Osteocyte (in vitro differentiated cells): ENCODE data around the gene SLC5A4. TPM values are rescaled to one million over a fixed set of nuclear protein-coding genes. Genes with fewer than 3 reads are reported as not detected.
"Not testable (repeated sequence)": the region's sequence is repeated elsewhere in the genome, so short reads cannot be mapped to it uniquely, and the experiment has no call there.

Source experiments
- DNase-seq: peaks from one replicate; pipeline ENCODE4 v3.0.0; 2021; ENCODE audit warnings: mixed read lengths; ENCODE audit not compliant: unreplicated experiment; ENCODE audit errors: extremely low spot score
- H3K27ac Mint-ChIP-seq: one replicate; pipeline ENCODE4 v1.8.0; 2021; ENCODE audit warnings: mild to moderate bottlenecking, mixed read lengths; ENCODE audit not compliant: unreplicated experiment
- H3K27me3 Mint-ChIP-seq: one replicate; pipeline ENCODE4 v1.8.0; 2021; ENCODE audit warnings: mixed read lengths; ENCODE audit not compliant: unreplicated experiment
- H3K36me3 Mint-ChIP-seq: one replicate; pipeline ENCODE4 v1.8.0; 2021; ENCODE audit warnings: mixed read lengths; ENCODE audit not compliant: unreplicated experiment
- H3K4me1 Mint-ChIP-seq: one replicate; pipeline ENCODE4 v1.8.0; 2021; ENCODE audit warnings: mixed read lengths; ENCODE audit not compliant: unreplicated experiment
- H3K4me3 Mint-ChIP-seq: one replicate; pipeline ENCODE4 v1.8.0; 2021; ENCODE audit warnings: mild to moderate bottlenecking, moderate library complexity, mixed read lengths; ENCODE audit not compliant: unreplicated experiment
- H3K9me3 Mint-ChIP-seq: one replicate; pipeline ENCODE4 v1.8.0; 2021; ENCODE audit warnings: mixed read lengths; ENCODE audit not compliant: unreplicated experiment
- total RNA-seq: library from RNA; stranded (reverse); gene quantifications from 2 replicates; pipeline ENCODE4 v1.2.1, GENCODE V29; 2021
- TF ChIP-seq, protein P1 (sequence below): fragments of 200-600 bp; sonication (generic); IDR thresholded peaks from 2 replicates; pipeline ENCODE4 v1.5.0; 2021; ENCODE audit warnings: antibody characterized with exemption, mild to moderate bottlenecking, moderate library complexity

The SLC5A4 gene
- total RNA-seq, 1 donor from 2014 or later, result not detected

DNA sequence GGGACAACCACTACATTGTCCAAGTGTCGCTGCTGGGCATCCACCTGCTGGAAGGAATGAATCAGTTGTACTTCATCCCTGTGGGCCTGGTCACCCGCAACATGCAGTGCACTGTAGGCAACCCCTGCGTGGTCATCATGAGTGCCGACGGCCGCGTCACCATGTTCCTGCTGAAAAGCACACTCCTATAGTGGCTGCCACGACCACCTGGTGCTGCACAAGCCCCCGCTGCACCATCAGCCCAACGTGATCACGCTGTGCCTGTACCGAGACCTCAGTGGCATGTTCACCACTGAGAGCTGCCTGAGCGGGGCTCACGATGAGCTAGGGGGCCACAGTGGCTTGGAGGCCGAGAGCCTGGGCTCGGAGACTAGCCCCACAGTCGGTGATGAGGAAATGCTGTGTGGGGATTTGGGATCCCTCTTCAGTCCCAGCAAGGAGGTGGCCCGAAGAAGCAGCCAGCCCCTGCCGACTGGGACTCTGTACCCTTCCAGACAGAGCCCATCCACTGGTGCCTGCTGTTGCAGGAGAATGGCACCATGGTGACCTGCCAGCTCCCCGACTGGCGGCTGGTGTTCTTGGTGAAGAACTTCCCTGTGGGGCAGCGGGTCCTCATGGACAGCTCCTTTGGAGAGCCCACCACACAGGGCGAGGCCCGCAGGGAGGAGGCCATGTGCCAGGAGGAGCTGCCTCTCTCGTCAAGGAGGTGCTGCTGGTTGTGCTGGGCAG lies 15.7 kb upstream of the SLC5A4 start:
- Mint-ChIP-seq H3K4me1 (peaks cover 5% of the 10 kb centered on the region), H3K9me3 (no peaks in the 10 kb centered on the region), H3K4me3 (no peak overlapping the region), H3K27me3 (no peaks in the 10 kb centered on the region), H3K36me3 (no peaks in the 10 kb centered on the region), H3K27ac (no peak overlapping the region)
- TF ChIP-seq, protein P1, sequence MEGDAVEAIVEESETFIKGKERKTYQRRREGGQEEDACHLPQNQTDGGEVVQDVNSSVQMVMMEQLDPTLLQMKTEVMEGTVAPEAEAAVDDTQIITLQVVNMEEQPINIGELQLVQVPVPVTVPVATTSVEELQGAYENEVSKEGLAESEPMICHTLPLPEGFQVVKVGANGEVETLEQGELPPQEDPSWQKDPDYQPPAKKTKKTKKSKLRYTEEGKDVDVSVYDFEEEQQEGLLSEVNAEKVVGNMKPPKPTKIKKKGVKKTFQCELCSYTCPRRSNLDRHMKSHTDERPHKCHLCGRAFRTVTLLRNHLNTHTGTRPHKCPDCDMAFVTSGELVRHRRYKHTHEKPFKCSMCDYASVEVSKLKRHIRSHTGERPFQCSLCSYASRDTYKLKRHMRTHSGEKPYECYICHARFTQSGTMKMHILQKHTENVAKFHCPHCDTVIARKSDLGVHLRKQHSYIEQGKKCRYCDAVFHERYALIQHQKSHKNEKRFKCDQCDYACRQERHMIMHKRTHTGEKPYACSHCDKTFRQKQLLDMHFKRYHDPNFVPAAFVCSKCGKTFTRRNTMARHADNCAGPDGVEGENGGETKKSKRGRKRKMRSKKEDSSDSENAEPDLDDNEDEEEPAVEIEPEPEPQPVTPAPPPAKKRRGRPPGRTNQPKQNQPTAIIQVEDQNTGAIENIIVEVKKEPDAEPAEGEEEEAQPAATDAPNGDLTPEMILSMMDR, result no peak
- DNase-seq, result peak; percentile 83

- no peaks in the 10 kb centered on the region for H3K9me3 Mint-ChIP-seq
Observed at GRCh38 chr22:32269316-32269715, 14.2 kb upstream of the SLC5A4 start.

DNA sequence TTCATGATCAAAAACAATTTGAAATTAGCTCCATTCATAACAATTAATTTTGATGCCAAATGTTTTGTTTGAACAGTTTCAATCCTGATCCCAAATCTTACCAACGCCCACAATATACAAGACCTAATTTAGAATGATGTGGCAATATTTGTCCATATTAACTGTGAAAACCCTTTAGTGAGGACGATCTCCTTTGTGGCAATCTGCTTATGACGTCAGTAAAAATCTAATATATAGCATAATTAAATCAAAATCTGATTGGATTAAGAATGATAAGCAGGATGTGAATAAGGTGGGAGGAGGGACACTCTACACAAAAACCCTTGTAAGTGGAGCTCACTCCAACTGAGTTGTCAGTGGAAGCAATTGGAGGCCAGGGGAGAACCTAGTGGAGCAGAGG lies 11.9 kb upstream of the SLC5A4 start:
- H3K27ac Mint-ChIP-seq, result no peak overlapping the region
- DNase-seq, result no peak
- H3K9me3 Mint-ChIP-seq, result no peaks in the 10 kb centered on the region
- no peak overlapping the region for H3K4me3 Mint-ChIP-seq
- TF ChIP-seq, protein P1, result no peak
- no peaks in the 10 kb centered on the region for H3K27me3 Mint-ChIP-seq
- peaks cover 8% of the 10 kb centered on the region for H3K4me1 Mint-ChIP-seq
- H3K36me3 Mint-ChIP-seq, result no peaks in the 10 kb centered on the region

More at GRCh38 chr22:32269316-32269715, 14.2 kb upstream of the SLC5A4 start:
- Mint-ChIP-seq H3K36me3 (no peaks in the 10 kb centered on the region), H3K4me3 (no peak overlapping the region), H3K27me3 (no peaks in the 10 kb centered on the region), H3K27ac (no peak overlapping the region), H3K4me1 (peaks cover 8% of the 10 kb centered on the region)
- TF ChIP-seq, protein P1, result no peak
- DNase-seq, result peak; percentile 74

DNA sequence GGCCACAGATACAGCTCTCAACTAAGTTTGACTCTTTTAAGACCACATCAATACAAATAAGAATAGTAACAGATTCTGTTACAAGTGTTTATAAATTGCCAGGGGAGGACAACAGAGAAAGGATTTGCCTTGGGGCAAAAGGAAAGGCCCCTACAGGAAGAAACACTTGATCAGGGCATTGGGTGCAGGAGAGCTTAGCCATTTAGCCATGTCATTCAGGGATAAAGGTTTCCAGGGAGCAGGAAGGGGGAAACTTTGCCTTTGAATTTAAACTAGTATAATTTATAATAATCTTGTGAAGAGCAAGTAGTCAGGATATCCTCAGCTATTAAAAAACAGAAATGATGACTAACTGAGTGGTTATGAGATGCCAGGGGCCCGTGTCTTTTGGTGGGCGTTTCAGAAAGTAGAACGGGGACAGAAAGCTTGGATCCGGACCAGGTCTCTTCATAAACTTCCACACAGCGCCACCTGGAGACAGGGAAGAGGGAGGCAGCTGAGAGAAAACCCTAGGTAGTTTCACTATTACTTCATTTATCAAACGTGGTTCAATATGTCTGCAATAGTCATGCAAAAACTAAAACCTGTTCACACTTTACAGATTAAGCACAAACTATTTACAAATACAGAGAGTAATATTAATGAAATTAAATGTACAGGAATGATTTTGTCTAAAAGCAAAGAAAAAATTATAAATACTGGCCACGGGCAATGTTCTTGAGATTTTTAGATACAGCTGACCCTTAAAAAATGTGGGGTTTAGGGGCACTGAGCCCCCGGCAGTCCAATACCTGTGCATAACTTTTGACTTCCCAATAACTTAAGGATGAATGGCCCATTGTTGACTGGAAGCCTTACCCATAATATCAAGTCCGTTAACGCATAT lies 11.0 kb upstream of the SLC5A4 start:
- TF ChIP-seq, protein P1, result peak; percentile 89
- H3K4me1 Mint-ChIP-seq, result peaks cover 8% of the 10 kb centered on the region
- H3K9me3 Mint-ChIP-seq, result no peaks in the 10 kb centered on the region
- no peak overlapping the region for H3K4me3 Mint-ChIP-seq
- peak; percentile 86 for DNase-seq
- H3K27ac Mint-ChIP-seq, result no peak overlapping the region
- H3K36me3 Mint-ChIP-seq, result no peaks in the 10 kb centered on the region
- H3K27me3 Mint-ChIP-seq, result no peaks in the 10 kb centered on the region

GRCh38 chr22:32263678-32264077 lies 8.5 kb upstream of the SLC5A4 start:
- not testable (repeated sequence) for H3K9me3 Mint-ChIP-seq, DNase-seq, H3K27ac Mint-ChIP-seq, H3K36me3 Mint-ChIP-seq, H3K4me1 Mint-ChIP-seq, H3K27me3 Mint-ChIP-seq, H3K4me3 Mint-ChIP-seq
